GM12864 (cell line): ENCODE data around the gene SCAI.
"Not testable (repeated sequence)": the region's sequence is repeated elsewhere in the genome, so short reads cannot be mapped to it uniquely, and the experiment has no call there.

Experiments used
- DNase-seq: peaks from one replicate; pipeline ENCODE4 v3.0.0-alpha.2; 2011; ENCODE audit warnings: low read depth
- H3K4me3 ChIP-seq: 2 replicates; pipeline ENCODE4 v1.5.1; 2011; ENCODE audit warnings: mild to moderate bottlenecking, low read depth, low read length, control low read depth
- TF ChIP-seq, protein P1 (sequence below): IDR thresholded peaks from 2 replicates; pipeline ENCODE4 v1.5.1; 2011; ENCODE audit warnings: low read depth, mild to moderate bottlenecking, moderate library complexity, low read length, control low read depth, inconsistent platforms; ENCODE audit errors: missing control alignments

Gene SCAI

GRCh38 chr9:125143377-125144090 is at the start of gene SCAI:
Gene SCAI, minus strand, starts transcription at chr9:125143528. Its CDS starts 91 bp downstream, at chr9:125143437.
- DNase-seq = peak; percentile 97
- TF ChIP-seq, protein P1, sequence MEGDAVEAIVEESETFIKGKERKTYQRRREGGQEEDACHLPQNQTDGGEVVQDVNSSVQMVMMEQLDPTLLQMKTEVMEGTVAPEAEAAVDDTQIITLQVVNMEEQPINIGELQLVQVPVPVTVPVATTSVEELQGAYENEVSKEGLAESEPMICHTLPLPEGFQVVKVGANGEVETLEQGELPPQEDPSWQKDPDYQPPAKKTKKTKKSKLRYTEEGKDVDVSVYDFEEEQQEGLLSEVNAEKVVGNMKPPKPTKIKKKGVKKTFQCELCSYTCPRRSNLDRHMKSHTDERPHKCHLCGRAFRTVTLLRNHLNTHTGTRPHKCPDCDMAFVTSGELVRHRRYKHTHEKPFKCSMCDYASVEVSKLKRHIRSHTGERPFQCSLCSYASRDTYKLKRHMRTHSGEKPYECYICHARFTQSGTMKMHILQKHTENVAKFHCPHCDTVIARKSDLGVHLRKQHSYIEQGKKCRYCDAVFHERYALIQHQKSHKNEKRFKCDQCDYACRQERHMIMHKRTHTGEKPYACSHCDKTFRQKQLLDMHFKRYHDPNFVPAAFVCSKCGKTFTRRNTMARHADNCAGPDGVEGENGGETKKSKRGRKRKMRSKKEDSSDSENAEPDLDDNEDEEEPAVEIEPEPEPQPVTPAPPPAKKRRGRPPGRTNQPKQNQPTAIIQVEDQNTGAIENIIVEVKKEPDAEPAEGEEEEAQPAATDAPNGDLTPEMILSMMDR = peak; percentile 98
- peak within 1 kb of the TSS; percentile 64 for H3K4me3 ChIP-seq

DNA sequence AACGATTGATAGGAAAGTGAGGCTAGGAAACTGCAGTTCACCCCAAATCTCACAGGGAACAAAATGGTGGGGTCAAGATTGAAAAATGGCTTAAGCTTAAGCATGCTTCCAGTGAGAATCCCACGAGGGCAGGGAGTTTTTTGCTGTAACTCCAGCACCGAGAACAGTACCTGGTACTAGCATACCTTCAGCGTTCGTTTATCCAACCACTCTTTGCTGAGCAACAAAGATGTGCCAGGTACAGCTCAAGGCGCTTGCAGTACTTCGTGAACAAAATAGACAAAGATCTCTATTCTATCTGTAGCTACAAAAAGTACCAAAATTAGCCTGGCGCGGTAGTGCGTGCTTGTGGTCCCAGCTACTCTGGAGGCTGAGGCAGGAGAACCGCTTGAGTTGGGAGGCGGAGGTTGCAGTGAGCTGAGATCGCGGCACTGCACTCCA is 47.1 kb upstream of the SCAI start:
- peak overlapping the region; percentile 77 for H3K4me3 ChIP-seq
- TF ChIP-seq, protein P1 = no peak
- no peak for DNase-seq

GRCh38 chr9:125189361-125190289 is 46.3 kb upstream of the SCAI start, which contains the start of gene PPP6C:
Gene PPP6C, minus strand, starts transcription at chr9:125189803. Its CDS starts 85 bp downstream, at chr9:125189718.
- peak; percentile 85 for DNase-seq
- H3K4me3 ChIP-seq = peak within 1 kb of the TSS; percentile 77
- TF ChIP-seq, protein P1 = peak; percentile 59

- peak overlapping the region; percentile 77 for H3K4me3 ChIP-seq
- TF ChIP-seq, protein P1 = no peak
- DNase-seq = no peak
Measured at GRCh38 chr9:125189011-125189360, 45.7 kb upstream of the SCAI start.

DNA sequence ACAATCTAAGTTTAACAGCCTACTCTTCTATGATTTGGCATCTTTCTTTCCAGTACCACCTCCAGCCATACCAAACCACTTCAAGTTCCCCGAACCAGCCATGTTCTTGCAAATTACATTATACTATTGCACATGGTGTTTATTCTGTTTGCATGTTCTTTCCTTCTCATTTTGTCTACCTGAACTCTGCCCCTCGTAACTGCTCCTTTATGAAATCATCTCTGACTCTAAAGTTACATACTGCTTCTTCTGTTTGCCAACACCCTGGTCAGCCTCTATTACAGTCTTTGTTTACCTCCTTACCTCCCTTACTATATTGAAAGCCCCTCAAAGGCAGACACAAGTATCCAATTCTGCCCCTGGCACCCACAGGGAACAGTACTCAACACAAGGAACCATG is 40.2 kb upstream of the SCAI start:
- H3K4me3 ChIP-seq = no peak overlapping the region
- TF ChIP-seq, protein P1 = no peak

DNA sequence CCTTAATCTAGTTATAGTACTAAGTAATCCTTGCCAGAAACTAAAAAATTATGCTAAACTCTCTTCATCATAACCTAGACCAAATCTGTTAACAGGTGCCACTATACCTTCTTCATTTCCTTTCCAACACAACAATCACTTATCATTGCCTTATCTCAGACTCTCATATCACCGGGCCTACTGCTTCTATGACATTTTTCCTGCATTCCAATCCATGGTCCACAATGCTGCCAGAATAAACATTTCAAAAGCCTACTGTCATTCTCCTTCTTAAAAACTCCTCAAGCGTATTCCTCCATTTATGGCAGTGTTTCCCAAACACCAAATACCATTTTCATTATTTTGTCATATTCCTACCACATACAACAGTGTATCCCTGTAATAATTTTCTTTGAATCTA is 39.7 kb upstream of the SCAI start:
- DNase-seq = no peak
- no peak overlapping the region for H3K4me3 ChIP-seq
- TF ChIP-seq, protein P1 = no peak

More for the DNA sequence above, 40.2 kb upstream of the SCAI start:
- DNase-seq = no peak

GRCh38 chr9:125181756-125182155 is 38.4 kb upstream of the SCAI start:
- not testable (repeated sequence) for H3K4me3 ChIP-seq, DNase-seq
